HG03571 (cell line): Measurements from ENCODE around the gene CHST12.
"Not testable (repeated sequence)": the region's sequence is repeated elsewhere in the genome, so short reads cannot be mapped to it uniquely, and the experiment has no call there.

Source experiments
- ATAC-seq: cut with Tn5 transposase; IDR thresholded peaks from one replicate; pipeline ENCODE4 v1.9.1; 2021; ENCODE audit not compliant: unreplicated experiment

Gene CHST12

DNA sequence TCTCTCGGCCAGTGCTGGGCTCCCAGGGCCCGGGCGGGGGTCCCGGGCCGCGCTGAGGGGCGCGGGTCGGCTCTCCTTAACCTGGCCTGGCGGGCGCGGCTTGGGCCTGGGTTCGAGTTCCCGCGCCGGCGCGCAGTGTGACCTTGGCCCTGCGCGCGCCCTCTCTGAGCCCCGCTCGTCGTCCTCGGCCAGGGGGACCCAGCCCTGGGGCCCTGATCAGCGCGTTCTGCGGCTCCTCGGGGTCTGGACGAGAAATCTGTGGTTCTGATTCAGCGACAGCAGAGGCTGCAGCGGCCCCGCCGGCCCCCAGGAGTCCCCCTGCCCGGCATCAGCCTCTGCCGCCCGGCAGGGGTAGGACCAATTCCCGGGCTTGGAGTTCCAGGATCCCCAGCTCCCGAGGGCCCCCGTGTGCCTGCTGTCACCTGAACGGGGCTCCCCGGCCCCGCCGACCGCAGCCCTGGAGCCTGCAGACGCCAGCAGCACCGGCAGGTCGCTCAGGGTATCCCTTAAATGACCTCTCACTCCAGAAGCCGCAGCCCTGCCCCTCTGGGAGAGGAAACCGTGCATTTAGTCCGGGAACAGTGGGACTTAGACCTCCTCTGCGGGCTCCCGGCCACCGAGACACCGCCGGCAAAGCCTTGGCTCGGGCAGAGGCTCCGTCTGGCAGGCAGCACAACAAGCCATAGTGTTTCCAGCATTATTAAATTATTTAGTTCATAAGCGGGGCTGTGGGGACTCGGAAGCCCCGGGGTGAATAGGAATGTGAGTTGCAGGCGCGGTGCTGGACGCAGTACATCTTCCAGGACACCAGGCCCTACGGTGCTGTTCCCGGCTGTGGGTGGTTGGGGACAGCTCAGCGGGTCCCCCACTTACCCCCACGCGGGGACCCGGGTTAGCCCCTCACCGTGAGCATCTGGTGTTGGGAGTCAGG, 572 bp downstream of the CHST12 start:
- ATAC-seq: peak; percentile 3

DNA sequence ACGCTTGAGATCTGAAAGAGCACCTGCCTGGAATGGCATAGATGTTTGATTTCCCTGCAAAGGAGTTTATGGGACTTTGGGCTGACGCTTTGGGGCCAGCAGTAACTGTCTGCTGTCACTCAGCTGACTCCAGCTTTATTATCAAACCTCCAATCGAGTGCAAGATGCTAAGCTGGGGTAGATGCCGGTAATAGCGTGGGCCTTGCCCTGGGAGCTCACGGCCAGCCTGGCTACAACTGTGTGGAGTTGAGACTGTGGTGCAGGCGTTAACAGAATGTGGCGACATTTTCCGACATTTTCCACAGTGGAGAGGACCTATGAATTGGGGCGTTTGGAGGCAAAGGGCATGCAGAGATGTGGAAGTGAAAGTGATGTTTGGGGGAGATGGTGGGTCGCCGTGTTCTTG, 1.3 kb downstream of the CHST12 start:
- no peak for ATAC-seq

DNA sequence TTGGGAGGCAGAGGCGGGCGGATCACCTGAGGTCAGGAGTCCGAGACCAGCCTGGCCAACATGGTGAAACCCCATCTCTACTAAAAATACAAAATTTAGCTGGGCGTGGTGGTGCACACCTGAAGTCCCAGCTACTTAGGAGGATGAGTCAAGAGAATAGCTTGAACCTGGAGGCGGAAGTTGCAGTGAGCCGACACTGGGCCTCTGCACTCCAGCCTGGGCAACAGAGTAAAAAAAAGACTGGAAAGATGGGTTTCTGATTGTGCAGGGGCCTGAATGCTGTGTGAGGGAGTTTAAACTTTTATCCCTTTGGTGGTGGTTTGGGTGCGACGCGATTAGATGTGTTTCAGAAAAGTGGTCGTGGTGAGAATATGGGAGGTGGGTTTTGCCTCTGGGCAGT, 1.8 kb downstream of the CHST12 start:
- ATAC-seq: no peak

DNA sequence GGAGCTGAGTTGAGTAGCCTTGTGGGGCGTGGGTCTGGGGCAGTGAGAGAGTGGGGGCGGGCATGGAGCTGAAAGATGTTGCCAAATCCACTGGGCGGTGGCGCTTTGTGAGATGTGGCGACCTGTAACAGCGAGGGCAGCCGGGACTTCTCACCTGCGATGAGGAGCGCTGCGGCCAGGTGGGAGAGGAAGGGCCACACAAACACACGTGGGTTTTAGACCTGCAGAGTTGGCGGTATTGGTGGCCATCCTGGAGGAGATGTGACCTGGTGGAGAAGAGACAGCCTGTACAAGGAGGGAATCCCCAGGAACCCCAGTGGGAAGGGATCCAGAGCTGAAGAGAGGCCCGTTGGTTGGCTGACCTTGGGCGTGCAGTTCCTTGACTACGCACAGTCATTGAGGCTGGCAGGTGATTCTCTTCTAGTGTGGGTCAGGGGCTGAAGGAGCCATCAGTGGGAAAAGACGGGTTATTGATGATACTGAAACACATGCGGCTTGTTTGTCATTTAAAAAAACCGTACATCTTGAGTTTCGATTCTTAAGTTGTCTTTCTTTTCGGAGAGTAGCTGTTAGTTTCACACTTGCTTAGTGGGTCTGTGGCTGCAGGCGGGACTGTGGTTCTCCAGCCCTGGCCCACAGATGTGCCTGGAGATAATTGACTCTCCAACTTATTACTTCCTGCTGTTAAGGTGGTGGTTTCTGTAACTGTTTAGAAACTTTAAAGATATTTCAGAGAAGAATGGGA, 2.4 kb downstream of the CHST12 start:
- ATAC-seq: peak; percentile 38

DNA sequence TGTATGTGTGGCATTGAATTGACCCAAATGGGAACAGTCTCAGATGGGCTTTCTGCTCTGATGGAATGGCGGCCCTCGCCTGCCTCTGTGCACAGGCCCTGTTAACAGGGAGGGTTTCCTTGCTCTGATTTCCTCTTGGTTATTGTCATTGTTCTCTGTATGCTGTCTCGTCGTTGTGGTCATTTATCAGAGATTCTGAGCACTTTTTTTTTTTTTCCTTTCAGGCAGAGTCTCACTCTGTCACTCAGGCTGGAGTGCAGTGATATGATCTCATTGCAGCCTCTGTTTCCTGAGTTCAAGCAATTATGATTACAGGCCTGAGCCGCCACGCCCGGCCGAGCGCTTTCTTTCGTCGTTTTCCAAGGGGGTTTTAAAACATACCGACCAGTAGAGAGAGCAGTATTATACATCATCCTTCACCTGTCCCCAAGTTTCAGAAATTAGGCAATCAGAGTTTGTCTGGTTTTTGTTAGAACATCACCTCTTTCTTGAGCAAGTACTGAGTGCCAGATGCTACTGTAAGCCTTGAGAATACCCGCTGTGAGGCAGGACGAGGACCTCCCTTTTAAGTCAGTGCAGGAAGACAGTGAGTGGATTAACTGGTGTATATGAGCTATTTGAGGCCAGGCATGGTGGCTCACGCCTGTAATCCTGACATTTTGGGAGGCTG, 6.5 kb downstream of the CHST12 start:
- ATAC-seq: no peak

DNA sequence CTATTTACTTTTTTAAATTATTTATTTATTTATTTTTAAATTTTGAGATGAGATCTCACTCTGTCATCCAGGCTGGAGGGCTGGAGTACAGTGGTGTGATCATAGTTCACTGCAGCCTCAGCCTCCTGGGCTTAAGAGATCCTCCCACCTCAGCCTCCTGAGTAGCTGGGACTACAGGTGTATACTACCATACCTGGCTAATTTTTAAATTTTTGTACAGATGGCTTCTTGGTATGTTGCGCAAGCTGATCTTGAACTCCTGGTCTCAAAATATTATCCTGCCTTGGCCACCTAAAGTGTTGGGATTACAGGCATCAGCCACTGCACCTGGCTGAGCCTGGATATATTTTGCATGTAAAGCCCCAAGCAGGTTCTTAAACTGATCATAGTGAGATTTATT, 7.6 kb downstream of the CHST12 start:
- ATAC-seq: no peak

- no peak for ATAC-seq
Measured at GRCh38 chr7:2411815-2412586, 8.6 kb downstream of the CHST12 start.

- ATAC-seq: no peak
Measured at GRCh38 chr7:2412587-2413201, 9.3 kb downstream of the CHST12 start.

DNA sequence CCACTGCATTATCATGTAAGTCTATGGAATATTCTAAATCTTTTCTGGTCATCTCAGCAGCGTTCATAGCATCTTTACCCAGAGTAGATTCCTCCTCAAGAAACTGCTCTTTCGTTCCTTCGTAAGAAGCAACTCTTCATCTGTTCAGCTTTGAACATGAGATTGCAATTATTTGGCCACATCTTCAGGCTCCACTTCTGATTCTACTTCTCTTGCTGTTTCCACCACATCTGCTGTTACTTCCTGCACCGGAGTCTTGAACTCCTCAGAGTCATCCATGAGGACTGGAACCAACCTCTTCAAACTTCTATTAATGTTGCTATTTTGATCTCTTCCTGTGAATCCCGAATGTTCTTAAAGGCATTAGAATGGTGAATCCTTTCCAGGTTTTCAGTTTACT, 12.7 kb downstream of the CHST12 start:
- ATAC-seq: no peak

DNA sequence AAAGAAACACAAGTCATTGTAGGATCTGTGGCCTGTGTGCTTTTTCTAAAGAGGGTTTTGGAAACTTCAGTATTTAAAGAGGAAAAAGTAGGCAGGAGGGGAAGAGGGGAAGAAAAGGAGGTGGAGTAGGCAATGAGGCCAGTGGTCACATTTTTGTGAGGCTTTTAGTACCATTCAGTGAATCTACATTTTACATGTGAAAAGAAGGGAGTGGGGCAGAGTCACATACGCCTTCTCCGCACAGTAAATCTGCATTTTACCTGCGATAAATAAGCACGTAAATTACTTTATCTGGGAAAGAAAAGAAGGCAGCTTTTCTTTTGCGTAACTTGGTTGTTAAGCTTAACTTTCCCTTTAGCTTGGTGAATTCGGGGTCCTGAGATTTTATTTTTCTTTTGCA, 13.2 kb downstream of the CHST12 start:
- ATAC-seq: no peak

GRCh38 chr7:2417178-2417577, 13.8 kb downstream of the CHST12 start:
- not testable (repeated sequence) for ATAC-seq

DNA sequence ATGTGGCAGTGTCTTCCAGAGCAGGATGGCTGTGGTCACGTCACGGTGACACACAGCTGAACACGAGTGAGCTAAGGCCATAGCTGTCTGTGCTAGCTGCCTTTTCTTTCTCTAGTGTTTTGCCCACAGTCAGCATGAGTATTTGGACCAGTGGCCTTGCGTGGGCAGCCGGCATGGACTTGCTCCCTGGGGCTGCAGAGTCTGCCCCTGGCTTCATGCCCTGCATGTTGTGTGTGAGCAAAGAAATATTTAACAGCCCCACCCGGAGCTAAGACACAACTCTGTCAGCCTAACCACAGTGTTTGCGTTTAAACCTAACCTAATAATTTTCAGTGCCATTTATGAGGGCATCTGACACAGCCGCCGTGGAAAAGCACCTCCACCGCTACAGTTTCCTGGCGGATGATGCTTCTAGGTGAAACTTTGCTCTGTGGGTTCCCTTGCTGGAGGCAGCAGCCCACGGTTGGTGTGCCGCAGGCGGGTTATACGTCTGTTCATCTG, 14.6 kb downstream of the CHST12 start:
- no peak for ATAC-seq

- no peak for ATAC-seq
Measured at GRCh38 chr7:2420216-2420933, 17.0 kb downstream of the CHST12 start.

- no peak for ATAC-seq
Measured at GRCh38 chr7:2421943-2422310, 18.5 kb downstream of the CHST12 start.

GRCh38 chr7:2425749-2426148, 22.3 kb downstream of the CHST12 start:
- no peak for ATAC-seq

DNA sequence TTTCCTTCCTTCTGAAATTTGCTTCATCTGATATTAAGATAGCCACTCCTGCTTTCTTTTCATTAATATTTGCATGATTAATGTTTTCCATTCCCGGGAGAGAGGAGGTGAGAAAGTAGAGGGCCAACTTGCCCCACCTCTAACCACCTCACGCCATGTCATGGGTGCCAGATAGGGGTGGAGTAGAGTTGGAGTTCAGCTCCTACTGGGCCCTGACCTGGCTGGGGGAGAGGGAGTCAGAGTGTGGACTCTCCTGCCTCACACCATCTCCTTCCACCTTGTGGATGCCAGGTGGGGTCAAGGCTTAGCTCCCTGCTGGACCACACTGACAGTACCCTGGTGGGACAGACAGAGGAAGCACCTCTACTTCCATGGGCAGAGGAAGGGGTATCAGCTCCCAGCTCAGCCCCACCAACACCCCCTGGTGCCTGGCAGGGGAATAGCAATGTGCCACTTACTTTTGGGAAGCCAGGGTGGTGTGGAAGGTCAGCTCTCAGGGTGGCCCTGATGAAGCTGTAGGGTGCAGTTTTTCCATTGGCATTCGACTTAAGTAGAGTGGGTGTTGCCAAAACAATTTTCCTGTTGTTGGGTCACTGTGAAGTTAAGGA, 28.0 kb downstream of the CHST12 start:
- no peak for ATAC-seq

DNA sequence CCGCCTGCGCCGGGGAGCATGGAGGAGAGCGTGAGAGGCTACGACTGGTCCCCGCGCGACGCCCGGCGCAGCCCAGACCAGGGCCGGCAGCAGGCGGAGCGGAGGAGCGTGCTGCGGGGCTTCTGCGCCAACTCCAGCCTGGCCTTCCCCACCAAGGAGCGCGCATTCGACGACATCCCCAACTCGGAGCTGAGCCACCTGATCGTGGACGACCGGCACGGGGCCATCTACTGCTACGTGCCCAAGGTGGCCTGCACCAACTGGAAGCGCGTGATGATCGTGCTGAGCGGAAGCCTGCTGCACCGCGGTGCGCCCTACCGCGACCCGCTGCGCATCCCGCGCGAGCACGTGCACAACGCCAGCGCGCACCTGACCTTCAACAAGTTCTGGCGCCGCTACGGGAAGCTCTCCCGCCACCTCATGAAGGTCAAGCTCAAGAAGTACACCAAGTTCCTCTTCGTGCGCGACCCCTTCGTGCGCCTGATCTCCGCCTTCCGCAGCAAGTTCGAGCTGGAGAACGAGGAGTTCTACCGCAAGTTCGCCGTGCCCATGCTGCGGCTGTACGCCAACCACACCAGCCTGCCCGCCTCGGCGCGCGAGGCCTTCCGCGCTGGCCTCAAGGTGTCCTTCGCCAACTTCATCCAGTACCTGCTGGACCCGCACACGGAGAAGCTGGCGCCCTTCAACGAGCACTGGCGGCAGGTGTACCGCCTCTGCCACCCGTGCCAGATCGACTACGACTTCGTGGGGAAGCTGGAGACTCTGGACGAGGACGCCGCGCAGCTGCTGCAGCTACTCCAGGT, 29.7 kb downstream of the CHST12 start:
- ATAC-seq: no peak
